Choroid plexus epithelial cell (primary cell): ENCODE data around the gene LRRC45.
"Not testable (repeated sequence)": the region's sequence is repeated elsewhere in the genome, so short reads cannot be mapped to it uniquely, and the experiment has no call there.

Experiments
- DNase-seq: peaks from one replicate; pipeline ENCODE4 v3.0.0-alpha.2; 2010; ENCODE audit warnings: low read depth
- H3K4me3 ChIP-seq: 2 replicates; pipeline ENCODE4 v1.5.1; 2011; ENCODE audit warnings: low read depth, mild to moderate bottlenecking, control low read depth, low read length, moderate library complexity
- TF ChIP-seq, protein P1 (sequence below): conservative IDR thresholded peaks from 2 replicates; pipeline ENCODE4 v1.5.1; 2011; ENCODE audit warnings: low read depth, mild to moderate bottlenecking, control low read depth, inconsistent platforms, low read length, moderate library complexity

Gene LRRC45

DNA sequence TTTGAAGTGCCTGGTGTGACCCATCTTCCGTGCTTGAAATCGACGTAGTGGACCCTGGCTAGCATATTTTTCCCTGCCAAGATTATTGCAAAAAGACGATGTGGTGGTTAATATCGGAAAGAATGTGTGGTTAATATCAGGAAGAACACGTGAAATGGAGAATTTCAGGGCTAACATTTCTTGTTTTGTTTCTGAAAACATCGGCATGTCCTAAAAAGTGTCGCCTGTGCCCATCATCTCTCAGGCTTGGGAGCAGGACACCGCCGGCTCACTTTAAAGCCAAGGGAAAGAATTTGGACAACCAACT is 14.7 kb downstream of the LRRC45 start:
- peak overlapping the region; percentile 37 for H3K4me3 ChIP-seq
- DNase-seq: no peak
- TF ChIP-seq, protein P1, sequence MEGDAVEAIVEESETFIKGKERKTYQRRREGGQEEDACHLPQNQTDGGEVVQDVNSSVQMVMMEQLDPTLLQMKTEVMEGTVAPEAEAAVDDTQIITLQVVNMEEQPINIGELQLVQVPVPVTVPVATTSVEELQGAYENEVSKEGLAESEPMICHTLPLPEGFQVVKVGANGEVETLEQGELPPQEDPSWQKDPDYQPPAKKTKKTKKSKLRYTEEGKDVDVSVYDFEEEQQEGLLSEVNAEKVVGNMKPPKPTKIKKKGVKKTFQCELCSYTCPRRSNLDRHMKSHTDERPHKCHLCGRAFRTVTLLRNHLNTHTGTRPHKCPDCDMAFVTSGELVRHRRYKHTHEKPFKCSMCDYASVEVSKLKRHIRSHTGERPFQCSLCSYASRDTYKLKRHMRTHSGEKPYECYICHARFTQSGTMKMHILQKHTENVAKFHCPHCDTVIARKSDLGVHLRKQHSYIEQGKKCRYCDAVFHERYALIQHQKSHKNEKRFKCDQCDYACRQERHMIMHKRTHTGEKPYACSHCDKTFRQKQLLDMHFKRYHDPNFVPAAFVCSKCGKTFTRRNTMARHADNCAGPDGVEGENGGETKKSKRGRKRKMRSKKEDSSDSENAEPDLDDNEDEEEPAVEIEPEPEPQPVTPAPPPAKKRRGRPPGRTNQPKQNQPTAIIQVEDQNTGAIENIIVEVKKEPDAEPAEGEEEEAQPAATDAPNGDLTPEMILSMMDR: no peak

DNA sequence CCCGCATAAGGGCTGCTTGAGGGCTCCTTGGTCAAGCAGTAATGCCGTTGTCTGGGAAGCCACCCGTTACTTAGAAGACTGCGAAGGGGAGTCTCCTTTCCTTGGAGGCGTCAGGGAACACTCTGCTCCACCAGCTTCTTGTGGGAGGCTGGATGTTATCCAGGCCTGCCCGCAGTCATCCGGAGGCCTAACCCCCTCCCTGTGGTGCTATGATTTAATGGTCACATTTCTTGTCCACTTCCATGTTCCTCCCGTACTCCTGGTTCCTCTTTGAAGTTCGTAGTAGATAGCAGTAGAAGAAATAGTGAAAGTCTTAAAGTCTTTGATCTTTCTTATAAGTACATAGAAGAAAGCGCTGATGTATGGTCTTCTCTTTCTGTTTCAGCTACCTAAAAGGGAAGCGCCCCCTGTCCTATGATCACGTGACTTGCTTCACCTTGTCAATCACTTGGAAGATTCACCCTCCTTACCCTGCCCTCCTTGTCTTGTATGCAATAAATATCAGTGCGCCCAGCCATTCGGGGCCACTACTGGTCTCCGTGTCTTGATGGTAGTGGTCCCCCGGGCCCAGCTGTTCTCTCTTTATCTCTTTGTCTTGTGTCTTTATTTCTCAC is 15.8 kb downstream of the LRRC45 start:
- H3K4me3 ChIP-seq, DNase-seq: not testable (repeated sequence)

DNA sequence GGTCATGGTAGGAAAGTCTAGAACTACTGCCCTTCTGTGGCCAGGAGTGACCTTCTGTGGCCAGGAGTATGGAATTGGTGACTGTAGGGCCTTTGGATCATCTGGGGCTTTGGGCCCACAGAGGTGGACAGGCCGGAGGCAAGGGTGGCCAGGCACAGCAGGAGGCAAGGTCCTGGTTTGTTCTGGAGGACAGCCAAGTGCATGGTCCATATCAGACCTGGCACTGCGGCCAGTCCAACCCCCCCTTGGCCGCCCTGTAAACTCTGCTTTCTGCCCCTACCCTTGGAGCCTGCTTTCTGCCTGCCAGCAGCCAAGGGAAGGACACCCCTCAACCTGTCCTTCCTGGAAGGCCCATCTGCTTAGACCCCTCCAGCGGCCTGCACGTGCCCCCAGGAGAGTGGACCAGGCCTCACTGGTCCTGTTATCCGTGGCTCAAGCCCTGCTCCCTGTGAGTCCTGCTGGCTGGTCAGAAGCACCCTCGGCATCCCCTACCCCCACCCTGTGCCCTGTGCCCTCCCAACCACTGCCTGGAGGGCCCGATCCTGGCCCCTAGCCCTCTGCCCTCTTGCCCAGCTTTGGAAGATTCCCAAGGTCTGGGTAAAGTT is 16.7 kb downstream of the LRRC45 start:
- TF ChIP-seq, protein P1: no peak
- H3K4me3 ChIP-seq: no peak overlapping the region
- no peak for DNase-seq

DNA sequence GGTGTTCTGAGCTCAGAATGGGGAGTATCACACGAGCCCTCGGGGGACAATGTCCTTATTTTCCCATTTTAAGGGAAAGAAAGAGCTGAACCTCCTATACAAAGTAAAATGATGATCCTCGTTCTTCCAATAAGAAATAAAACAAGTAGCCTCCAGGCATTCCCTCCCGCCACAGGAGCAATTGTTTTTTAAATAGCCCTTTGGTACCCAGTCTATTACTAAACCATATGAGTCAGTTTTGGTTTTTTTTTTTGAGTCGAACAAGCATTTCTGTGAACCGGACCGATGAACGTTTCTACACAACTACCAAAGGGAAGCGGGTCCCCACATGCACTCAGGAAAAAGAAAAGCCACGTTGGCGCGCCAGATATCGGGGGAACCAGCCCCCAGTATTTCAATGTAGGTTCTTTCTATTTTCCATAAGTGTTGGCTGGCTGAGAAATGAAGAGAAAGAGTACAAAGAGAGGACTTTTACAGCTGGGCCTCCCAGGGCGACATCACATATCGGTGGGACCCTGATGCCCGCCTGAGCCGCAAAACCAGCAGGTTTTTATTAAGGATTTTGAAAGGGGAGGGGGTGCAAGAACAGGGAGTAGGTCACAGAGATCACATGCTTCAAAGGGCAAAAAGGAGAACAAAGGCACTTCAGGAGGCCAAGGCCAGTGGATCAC is 18.2 kb downstream of the LRRC45 start:
- H3K4me3 ChIP-seq: no peak overlapping the region
- DNase-seq: peak; percentile 32
- TF ChIP-seq, protein P1: no peak

DNA sequence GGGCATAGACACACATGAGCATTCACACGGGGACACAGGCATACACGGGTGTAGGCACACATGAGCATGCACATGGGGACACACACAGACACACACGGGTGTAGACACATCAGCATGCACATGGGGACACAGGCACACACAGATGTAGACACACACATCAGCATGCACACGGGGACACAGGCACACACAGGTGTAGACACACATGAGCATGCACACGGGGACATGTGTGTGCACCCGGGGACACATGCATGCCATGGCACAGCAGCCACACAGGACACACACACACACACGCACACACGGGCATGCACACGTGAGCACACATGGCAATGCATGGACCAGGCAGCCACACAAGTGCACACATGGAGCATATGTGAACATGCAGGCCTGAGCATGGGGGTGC is 19.5 kb downstream of the LRRC45 start:
- TF ChIP-seq, protein P1: no peak
- H3K4me3 ChIP-seq: no peak overlapping the region

GRCh38 chr17:82043507-82043906 is 20.4 kb downstream of the LRRC45 start:
- DNase-seq: no peak
- TF ChIP-seq, protein P1: no peak
- H3K4me3 ChIP-seq: no peak overlapping the region

More for the DNA sequence above, 19.5 kb downstream of the LRRC45 start:
- DNase-seq: no peak

GRCh38 chr17:82045936-82046484 is 22.9 kb downstream of the LRRC45 start:
- no peak overlapping the region for H3K4me3 ChIP-seq
- DNase-seq: no peak
- TF ChIP-seq, protein P1: no peak
